ENCODE data around the gene PDSS1. TPM values are rescaled to one million over a fixed set of nuclear protein-coding genes. Genes with fewer than 3 reads are reported as not detected.
"Not testable (repeated sequence)": the region's sequence is repeated elsewhere in the genome, so short reads cannot be mapped to it uniquely, and the experiment has no call there.

PDSS1 gene
- polyA plus RNA-seq, 3 donors = 12.1 to 13.1 (median 12.6) TPM

DNA sequence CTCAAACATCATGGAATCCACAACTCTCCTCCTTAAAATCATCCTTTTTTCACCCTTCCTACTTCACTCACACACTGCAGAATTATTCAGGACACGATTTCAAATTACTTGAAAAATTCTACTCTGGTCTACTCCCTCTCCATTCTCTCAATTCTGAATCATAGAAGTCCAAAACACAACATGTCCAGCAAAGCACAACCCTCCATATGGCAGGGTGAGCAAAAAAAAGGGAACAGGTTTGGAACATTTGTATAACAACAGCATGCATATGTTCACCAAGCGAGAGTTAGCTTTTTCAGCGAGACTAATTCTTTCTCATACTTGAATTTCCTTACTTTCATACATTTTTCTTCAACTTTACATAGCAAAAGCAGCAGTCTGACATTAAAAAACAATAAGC, 89.9 kb downstream of the PDSS1 start:
- intact Hi-C loops (cut with micrococcal nuclease) = no loop called here
- H3K9me3 Mint-ChIP-seq = no peaks in the 10 kb centered on the region
- Histone ChIP-seq H3K9me3 (replicated peaks in 1 of 2; ENCODE audit: control insufficient read depth in 1 of 2, insufficient read depth in 1 of 2, low read length in 2 of 2) (no peaks in the 10 kb centered on the region), H3K79me2 (ENCODE audit: insufficient read depth, low read length) (peaks cover 99% of the 10 kb centered on the region), H3K4me3 (replicated peaks in 1 of 3; ENCODE audit: low read depth in 2 of 3, low read length in 3 of 3) (no peak overlapping the region), H3K27me3 (ENCODE audit: control insufficient read depth in 2 of 2, insufficient read depth in 2 of 2, low read length in 2 of 2) (no peaks in the 10 kb centered on the region), H3K4me1 (ENCODE audit: control insufficient read depth in 1 of 2, insufficient read depth in 2 of 2, low read length in 2 of 2) (peaks cover 0 to 1% of the 10 kb centered on the region in 2 donors), H3K36me3 (replicated peaks in 1 of 2; ENCODE audit: control insufficient read depth in 1 of 2, insufficient read depth in 2 of 2, low read length in 2 of 2) (peaks cover 0 to 34% of the 10 kb centered on the region in 2 donors), H3K27ac (ENCODE audit: low read depth in 1 of 2, low read length in 2 of 2) (no peak overlapping the region), H3K4me2 (replicated peaks; ENCODE audit: extremely low read depth, low read length, poor library complexity, severe bottlenecking) (no peak overlapping the region), H4K20me1 (ENCODE audit: insufficient read depth, low read length) (peaks cover 99% of the 10 kb centered on the region), H3K9ac (ENCODE audit: insufficient read depth, low read length, poor library complexity, severe bottlenecking) (no peak overlapping the region), H2AFZ (ENCODE audit: insufficient read depth, low read depth, low read length, poor library complexity, severe bottlenecking) (no peak overlapping the region)
- peaks cover 16% of the 10 kb centered on the region for H3K4me1 Mint-ChIP-seq
- no peak for DNase-seq
- TF ChIP-seq, protein P1, sequence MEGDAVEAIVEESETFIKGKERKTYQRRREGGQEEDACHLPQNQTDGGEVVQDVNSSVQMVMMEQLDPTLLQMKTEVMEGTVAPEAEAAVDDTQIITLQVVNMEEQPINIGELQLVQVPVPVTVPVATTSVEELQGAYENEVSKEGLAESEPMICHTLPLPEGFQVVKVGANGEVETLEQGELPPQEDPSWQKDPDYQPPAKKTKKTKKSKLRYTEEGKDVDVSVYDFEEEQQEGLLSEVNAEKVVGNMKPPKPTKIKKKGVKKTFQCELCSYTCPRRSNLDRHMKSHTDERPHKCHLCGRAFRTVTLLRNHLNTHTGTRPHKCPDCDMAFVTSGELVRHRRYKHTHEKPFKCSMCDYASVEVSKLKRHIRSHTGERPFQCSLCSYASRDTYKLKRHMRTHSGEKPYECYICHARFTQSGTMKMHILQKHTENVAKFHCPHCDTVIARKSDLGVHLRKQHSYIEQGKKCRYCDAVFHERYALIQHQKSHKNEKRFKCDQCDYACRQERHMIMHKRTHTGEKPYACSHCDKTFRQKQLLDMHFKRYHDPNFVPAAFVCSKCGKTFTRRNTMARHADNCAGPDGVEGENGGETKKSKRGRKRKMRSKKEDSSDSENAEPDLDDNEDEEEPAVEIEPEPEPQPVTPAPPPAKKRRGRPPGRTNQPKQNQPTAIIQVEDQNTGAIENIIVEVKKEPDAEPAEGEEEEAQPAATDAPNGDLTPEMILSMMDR (IDR thresholded peaks at IDR 0.05) = no peak
- peaks cover 27 to 33% of the 10 kb centered on the region in 2 donors for H3K36me3 Mint-ChIP-seq
- H3K4me3 Mint-ChIP-seq = no peak overlapping the region
- no CpG with 5 or more reads among the region's 3 CpGs for WGBS (ENCODE audit: insufficient coverage)
- no peak overlapping the region for H3K27ac Mint-ChIP-seq
- no peaks in the 10 kb centered on the region for H3K27me3 Mint-ChIP-seq (ENCODE audit: low read depth in 3 of 3)

DNA sequence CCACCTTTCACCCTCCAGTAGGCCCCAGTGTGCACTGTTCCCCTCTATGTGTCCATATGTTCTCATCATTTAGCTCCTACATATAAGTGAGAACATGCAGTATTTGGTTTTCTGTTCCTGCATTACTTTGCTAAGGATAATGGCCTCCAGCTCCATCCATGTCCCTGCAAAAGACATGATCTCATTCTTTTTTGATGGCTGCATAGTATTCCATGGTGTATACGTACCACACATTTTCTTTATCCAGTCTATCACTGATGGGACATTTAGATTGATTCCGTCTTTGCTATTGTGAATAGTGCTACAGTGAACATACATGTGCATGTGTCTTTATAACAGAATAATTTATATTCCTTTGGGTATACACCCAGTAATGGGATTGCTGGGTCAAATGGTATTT, 92.3 kb downstream of the PDSS1 start:
- H3K27ac Mint-ChIP-seq; intact Hi-C loops (cut with micrococcal nuclease); H3K9me3 ChIP-seq (replicated peaks in 1 of 2; ENCODE audit: control insufficient read depth in 1 of 2, insufficient read depth in 1 of 2, low read length in 2 of 2); H3K27me3 ChIP-seq (ENCODE audit: control insufficient read depth in 2 of 2, insufficient read depth in 2 of 2, low read length in 2 of 2); H3K27me3 Mint-ChIP-seq (ENCODE audit: low read depth in 3 of 3); H3K4me3 Mint-ChIP-seq; H3K4me2 ChIP-seq (replicated peaks; ENCODE audit: extremely low read depth, low read length, poor library complexity, severe bottlenecking); DNase-seq; H3K4me1 ChIP-seq (ENCODE audit: control insufficient read depth in 1 of 2, insufficient read depth in 2 of 2, low read length in 2 of 2); H3K4me3 ChIP-seq (replicated peaks in 1 of 3; ENCODE audit: low read depth in 2 of 3, low read length in 3 of 3); H3K4me1 Mint-ChIP-seq; H3K27ac ChIP-seq (ENCODE audit: low read depth in 1 of 2, low read length in 2 of 2); H3K9ac ChIP-seq (ENCODE audit: insufficient read depth, low read length, poor library complexity, severe bottlenecking); H2AFZ ChIP-seq (ENCODE audit: insufficient read depth, low read depth, low read length, poor library complexity, severe bottlenecking); H3K9me3 Mint-ChIP-seq: not testable (repeated sequence)
- Histone ChIP-seq H3K36me3 (replicated peaks in 1 of 2; ENCODE audit: control insufficient read depth in 1 of 2, insufficient read depth in 2 of 2, low read length in 2 of 2) (peaks cover 0 to 30% of the 10 kb centered on the region in 2 donors), H4K20me1 (ENCODE audit: insufficient read depth, low read length) (peaks cover 99% of the 10 kb centered on the region), H3K79me2 (ENCODE audit: insufficient read depth, low read length) (peaks cover 100% of the 10 kb centered on the region)
- no CpG with 5 or more reads among the region's 2 CpGs for WGBS (ENCODE audit: insufficient coverage)
- H3K36me3 Mint-ChIP-seq = peaks cover 23 to 33% of the 10 kb centered on the region in 2 donors

All from CD14-positive monocyte (primary cell).